GM12874 (cell line): ENCODE data around the gene RPRM.

Experiments used
- TF ChIP-seq, protein P1 (sequence below): IDR thresholded peaks from 2 replicates; pipeline ENCODE4 v1.5.1; 2011; ENCODE audit warnings: low read depth, mild to moderate bottlenecking, control low read depth, low read length, moderate library complexity; ENCODE audit not compliant: insufficient read depth

The RPRM gene

GRCh38 chr2:153474876-153475435, 3.6 kb downstream of the RPRM start:
- TF ChIP-seq, protein P1, sequence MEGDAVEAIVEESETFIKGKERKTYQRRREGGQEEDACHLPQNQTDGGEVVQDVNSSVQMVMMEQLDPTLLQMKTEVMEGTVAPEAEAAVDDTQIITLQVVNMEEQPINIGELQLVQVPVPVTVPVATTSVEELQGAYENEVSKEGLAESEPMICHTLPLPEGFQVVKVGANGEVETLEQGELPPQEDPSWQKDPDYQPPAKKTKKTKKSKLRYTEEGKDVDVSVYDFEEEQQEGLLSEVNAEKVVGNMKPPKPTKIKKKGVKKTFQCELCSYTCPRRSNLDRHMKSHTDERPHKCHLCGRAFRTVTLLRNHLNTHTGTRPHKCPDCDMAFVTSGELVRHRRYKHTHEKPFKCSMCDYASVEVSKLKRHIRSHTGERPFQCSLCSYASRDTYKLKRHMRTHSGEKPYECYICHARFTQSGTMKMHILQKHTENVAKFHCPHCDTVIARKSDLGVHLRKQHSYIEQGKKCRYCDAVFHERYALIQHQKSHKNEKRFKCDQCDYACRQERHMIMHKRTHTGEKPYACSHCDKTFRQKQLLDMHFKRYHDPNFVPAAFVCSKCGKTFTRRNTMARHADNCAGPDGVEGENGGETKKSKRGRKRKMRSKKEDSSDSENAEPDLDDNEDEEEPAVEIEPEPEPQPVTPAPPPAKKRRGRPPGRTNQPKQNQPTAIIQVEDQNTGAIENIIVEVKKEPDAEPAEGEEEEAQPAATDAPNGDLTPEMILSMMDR: no peak

GRCh38 chr2:153474407-153474806, 4.2 kb downstream of the RPRM start:
- TF ChIP-seq, protein P1: no peak

DNA sequence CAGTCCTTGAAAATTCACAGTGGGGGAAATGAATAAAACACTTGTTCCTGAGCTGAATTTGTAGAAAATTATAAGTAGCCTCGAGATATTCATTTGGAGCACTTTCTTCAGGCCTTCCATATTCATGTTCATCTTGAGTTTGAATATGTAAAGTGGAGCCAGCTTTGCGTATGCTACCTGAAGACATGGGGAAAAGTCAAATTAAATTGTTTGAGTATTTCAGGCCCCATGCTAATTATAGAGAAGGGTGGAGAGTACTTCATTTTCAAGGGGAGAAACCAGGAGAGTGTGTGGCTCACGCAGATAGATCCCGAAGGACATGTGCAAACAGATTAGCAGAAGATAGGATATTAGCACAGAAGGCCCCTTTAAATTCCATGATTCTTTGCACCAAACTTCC, 7.7 kb downstream of the RPRM start:
- TF ChIP-seq, protein P1: no peak

- TF ChIP-seq, protein P1: no peak
Observed at GRCh38 chr2:153464395-153464794, 14.2 kb downstream of the RPRM start.

DNA sequence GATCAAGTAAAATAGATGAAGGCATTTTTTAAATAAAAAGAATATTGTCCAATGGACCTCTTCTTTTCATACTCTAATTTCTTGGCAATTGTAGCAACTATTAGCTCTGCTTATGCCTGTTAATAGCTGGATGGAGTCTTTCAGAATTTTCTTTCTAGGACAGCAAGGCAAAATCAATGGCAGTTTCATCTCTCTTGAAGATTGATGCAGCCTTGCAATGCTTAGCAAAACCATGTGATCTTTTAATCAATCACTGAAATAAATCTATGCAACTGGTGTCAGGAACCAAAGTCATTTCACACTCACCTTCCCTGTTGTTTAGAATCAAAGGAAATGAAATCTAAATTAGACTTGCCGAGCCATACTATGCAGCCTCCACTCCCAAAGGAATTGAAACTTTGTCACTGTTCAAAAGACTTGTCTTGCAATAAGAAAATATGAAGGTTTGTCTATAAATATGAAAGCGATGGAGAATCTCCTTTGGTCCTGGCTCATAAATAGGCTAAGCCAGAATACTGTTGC, 16.2 kb downstream of the RPRM start:
- TF ChIP-seq, protein P1: no peak

GRCh38 chr2:153461453-153461852, 17.1 kb downstream of the RPRM start:
- TF ChIP-seq, protein P1: no peak

DNA sequence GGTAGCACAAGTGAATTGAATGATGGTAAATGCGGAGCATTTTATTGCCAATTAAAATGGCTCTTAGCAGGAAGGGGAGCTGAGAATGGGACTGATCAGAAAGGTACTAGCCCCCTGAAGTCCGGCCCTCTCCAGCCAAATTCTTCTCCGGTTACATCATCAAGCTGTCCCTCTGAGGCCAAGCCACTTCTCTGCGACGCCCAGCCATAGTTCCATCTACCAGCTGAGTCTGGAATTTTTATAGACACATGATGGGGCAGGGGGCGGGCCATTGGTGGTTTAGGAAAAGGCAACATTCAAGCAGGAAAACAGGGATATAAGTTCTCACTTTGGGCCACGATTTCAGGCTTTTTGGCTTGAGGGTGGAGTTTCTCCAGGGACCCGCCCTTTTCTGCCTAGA, 22.7 kb downstream of the RPRM start:
- TF ChIP-seq, protein P1: no peak
